Cortex of kidney (tissue), 1 donor: ENCODE measurements around the gene STARD3.

Experiments
- DNase-seq: peaks from one replicate; lab custom pipeline; 2025; lab: John Stamatoyannopoulos, UW

STARD3 gene

GRCh38 chr17:39639043-39639442 is 2.1 kb downstream of the STARD3 start:
- DNase-seq: no peak

DNA sequence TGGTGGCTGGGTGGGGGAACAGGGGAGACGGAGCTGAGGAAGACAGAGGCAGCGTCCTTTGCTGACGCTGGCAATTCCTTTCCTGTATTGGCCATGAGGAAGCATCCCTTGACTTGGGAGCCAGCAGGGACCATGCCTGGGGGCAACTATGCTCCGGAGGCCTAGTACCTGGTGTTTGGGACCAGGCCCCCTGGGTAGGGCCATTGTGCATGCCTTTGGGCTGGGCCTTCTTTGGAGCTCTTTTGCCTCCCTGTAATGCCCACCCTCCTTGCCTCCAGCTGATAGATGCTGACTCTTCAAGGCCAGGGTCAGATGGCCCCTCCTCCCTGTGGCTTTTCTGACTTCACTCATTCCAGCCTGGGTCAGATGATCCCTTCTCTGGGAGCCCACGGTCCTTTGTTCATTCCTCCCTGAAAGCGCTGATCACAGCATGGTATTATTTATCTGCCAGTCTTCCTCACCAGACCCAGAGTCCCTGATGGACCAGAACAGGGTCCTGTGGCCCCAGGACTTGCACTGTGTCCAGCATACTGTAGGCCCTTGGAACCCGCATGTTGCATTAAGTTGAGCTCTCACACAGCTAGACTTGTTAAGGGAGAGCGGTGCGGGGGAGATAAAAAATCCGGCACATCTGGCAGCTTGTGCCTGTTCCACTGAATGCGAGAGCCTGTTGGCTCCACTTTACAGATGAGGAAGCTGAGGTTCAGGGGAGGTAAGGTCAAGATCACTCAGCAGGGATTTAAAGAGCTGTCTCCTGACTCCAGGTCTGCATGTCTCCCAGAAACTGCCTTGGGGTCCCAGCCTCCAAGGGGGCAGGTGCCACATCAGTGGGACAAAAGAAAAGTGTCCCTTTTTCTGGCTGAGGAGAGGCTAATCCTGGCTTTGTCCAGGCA is 2.9 kb downstream of the STARD3 start:
- DNase-seq: no peak

DNA sequence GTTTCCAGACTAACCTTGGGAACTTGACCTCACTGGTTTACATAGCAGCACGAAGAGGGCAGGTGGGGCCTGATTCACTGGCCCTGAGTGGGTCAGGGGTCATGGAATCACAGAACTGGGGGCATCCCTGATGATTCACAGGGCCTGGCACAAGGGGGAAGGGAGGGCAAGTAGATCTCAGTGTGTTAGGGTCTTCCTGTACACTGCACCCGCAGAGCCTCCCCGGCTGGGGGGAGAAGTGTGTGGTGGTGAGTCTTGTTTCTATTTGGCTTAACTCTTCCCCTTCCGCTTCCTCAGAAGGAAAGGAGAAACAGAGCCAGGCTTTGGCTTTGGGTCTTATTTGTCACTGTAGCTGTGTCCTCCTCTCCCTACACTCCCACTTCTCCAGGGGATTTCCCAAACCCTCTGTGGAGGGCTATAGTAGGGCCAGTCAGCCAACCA is 3.7 kb downstream of the STARD3 start:
- no peak for DNase-seq

- DNase-seq: no peak
These were observed 4.2 kb downstream of the STARD3 start for GRCh38 chr17:39641097-39641496.

GRCh38 chr17:39641883-39642282 is 4.9 kb downstream of the STARD3 start:
- DNase-seq: no peak

- DNase-seq: no peak
These were observed 5.5 kb downstream of the STARD3 start for GRCh38 chr17:39642291-39643074.

DNA sequence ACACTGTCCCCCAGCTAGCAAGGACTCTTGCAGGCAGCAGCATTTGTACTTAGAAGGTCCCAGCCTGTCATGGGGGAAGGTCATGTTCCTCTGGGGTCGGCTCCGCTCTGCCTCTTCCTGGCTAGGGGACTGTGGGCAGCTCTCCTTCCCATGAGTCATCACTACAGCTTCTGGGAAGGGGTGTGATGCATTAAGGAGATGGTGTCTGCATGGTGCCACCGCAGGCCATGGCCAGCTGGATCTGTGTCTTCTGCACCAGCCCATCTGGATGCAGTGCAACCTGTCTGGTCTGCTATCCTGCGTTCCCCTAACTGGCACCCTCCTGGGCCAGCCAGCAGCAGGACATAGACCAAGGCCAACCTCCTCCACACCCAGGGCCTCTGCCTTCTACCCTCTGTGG is 6.3 kb downstream of the STARD3 start:
- no peak for DNase-seq

DNA sequence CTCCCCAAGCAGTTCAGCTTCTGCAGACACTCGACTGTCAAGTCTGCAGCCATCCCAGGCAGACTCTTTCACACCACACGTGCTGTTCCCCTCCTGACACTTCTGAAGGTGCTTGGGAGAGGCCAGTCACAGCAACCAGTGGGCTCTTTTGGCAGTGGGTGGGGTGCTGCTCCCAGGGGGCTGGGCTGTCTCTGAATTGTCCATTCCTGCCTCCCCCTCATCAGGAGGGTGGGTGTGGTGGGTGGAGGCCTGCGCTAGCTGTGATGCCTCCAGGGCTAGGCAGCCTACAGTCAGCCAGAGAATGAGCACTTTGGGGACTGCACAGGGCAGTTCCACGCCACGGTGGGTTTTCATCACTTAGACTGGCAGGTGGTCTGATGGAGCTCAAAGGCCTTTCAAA is 10.3 kb downstream of the STARD3 start:
- no peak for DNase-seq

GRCh38 chr17:39648616-39649366 is 11.8 kb downstream of the STARD3 start:
- no peak for DNase-seq

GRCh38 chr17:39650121-39650579 is 13.2 kb downstream of the STARD3 start:
- no peak for DNase-seq

DNA sequence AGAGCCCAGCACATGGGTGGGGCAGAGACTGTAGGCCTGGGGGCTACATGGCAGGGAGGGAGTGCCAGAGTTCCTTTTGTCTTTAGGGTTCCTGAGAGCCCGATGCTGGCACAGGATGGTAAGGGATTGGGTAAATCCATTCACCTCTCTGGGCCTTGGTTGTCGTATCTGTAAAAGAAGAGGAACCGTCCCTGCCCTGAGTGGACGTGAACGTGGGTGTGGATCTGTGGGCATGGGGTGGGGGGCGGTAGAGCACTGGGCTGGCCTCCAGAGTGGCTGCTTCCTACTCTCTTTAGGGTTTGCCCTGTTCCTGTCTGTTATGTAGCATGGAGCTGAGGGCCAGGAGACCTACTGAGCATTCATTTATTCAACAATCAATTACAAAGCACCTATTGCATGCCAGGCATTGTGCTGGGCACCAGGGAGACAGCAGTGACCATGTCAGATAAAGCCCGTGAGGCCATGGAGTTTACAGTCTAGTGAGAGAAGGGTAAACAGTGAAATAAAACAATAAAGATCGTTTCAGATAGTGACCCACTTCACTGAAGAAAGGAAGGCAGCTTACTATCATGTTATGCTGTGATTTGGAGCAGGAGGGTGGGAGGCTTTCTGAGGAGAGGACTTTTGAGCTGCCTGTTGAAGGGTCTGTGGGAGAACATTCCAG is 15.1 kb downstream of the STARD3 start:
- no peak for DNase-seq

GRCh38 chr17:39652587-39653315 is 15.8 kb downstream of the STARD3 start:
- no peak for DNase-seq

DNA sequence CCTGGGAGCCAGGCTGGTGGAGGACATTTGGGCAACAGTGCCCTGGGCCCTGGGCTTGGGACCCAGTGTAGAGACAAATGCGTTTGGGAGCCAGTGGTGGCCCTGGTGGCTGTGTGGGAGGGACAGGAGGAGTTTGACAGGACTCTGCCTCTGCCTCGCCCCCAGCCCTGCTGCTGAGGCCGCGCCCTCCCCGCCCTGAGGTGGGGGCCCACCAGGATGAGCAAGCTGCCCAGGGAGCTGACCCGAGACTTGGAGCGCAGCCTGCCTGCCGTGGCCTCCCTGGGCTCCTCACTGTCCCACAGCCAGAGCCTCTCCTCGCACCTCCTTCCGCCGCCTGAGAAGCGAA is 16.3 kb downstream of the STARD3 start:
- no peak for DNase-seq

DNA sequence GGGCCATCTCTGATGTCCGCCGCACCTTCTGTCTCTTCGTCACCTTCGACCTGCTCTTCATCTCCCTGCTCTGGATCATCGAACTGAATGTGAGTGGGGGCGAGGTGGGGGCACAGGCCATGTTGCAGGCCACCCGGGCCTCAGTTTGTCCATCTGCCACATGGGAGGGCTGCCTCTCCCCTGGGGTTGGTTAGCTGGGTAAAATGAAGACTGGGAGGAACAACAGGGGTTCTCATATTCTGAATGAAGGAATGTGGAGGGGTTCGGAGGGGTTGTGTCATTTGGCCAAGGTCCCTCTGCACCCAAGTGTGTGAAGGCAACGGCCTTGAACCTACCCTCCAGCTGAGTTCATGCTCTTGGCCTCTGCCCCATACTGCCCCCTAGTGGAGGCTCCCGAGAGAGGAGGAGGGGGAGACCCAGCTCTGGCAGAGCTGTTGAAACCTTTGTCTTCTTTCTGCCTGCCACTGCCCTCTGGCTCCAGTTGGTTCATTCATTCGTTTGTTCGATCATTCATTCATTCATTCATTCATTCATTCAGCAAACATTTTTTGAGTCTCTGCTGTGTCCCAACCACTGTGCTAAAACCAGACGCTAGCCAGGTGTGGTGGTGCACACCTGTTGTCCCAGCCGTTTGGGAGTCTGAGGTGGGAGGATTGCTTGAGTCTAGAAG is 16.9 kb downstream of the STARD3 start:
- DNase-seq: no peak

DNA sequence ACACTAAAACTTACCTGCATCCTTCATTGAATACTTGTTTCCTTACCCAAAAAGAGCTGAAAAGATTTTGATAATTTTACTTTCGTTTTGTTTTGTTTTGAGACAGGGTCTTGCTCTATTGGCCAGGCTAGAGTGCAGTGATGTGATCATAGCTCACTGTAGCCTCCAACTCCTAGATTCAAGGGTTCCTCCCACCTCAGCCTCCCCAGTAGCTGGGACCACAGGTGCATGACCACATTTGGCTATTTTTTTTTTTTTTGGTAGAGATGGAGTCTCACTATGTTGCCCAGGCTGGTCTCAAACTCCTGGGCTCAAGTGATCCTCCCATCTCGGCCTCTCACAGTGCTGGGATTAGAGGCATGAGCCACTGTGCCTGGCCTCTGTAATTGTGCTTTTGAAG is 18.2 kb downstream of the STARD3 start:
- DNase-seq: no peak

DNA sequence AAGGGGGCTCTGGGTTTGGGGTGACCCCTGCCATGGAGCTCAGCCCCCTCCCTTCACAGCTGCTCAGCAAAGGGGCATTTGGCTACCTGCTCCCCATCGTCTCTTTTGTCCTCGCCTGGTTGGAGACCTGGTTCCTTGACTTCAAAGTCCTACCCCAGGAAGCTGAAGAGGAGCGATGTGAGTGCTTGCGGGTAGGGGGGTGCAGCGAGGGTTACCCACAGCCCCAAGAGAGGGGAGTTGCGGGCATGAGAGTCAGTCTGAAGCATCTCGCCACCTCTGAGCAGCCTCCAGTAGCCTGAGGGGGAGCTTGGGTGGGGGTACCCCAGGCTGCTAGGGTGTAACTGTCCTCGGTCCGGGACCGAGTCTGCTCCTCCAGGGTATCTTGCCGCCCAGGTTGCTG is 21.4 kb downstream of the STARD3 start:
- no peak for DNase-seq

GRCh38 chr17:39658760-39659159 is 21.8 kb downstream of the STARD3 start:
- no peak for DNase-seq

DNA sequence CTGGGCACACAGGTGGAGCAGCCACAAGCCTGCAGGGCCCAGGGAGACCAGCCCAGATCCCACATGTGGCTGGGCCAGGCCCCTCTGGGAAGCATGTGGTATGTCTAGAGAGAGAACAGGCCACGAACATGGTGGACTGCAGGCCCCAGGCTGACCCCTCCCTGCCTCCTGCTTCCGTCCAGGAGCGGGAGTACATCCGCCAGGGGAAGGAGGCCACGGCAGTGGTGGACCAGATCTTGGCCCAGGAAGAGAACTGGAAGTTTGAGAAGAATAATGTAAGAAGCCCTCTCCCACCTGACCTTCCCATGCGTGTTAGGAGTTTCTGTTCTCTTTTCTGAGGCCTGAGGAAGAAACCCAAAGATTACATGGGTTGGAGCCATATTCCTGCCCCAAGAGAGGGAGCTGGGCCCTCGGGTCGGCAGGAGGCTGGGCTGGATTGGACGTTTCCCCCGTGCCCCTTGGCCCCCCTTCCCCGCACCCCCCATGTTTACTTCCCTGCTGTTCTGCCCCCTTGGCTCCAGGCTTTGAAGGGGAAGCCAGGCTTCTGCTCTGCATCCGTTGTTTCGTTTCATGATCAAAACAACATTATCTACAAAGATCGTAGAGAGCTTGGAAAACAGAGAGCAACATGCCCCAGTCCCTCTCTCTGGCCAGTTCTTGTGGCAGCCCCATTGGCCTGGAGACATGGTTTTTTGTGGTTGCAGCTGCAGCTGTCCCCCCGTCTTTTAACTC is 22.5 kb downstream of the STARD3 start:
- no peak for DNase-seq

GRCh38 chr17:39660011-39660360 is 23.0 kb downstream of the STARD3 start:
- no peak for DNase-seq
